HCT116 (cell line): ENCODE data around the gene NHERF1. TPM values are rescaled to one million over a fixed set of nuclear protein-coding genes. Genes with fewer than 3 reads are reported as not detected.

Experiments
- ATAC-seq: fragments of 200-7000 bp; cut with Tn5 transposase; 2 replicates; pipeline ENCODE4 v1.9.1; 2020; ENCODE audit warnings: mild to moderate bottlenecking, moderate library complexity
- BruUV-seq: library from RNA; stranded (reverse); fragments of 400-500 nt; replicated peaks from 2 replicates; lab custom pipeline; 2021; lab: Mats Ljungman, UMichigan
- CTCF ChIA-PET: fragments of 300-600 bp; sonication (Branson Sonifier 250); formaldehyde crosslinking; loops from one replicate; lab custom pipeline; 2021; ENCODE audit warnings: antibody characterized with exemption; lab: Charles Lee
- POLR2A ChIA-PET: fragments of 300-600, 350-600 bp; sonication (Branson Sonifier 250); formaldehyde crosslinking; loops from one replicate; lab custom pipeline; 2021; ENCODE audit warnings: antibody characterized with exemption; lab: Charles Lee
- RAD21 ChIA-PET, 2 experiments: fragments of 300-600 bp; sonication (Branson Sonifier 250); formaldehyde crosslinking; loops; one replicate each; lab custom pipeline; 2023; ENCODE audit warnings: low total read pairs in 2 of 2; ENCODE audit not compliant: uncharacterized antibody in 2 of 2, unreplicated experiment in 2 of 2, low non-redundant PET in 1 of 2; lab: Charles Lee
- DNase-seq: peaks from one replicate; pipeline ENCODE4 v3.0.0-alpha.2; 2010; ENCODE audit warnings: low read depth, low spot score
- H2AFZ ChIP-seq: fragments of 200-600 bp; shearing (Covaris generic), sonication (generic); 2 replicates; pipeline ENCODE4 v1.6.1; 2017; ENCODE audit warnings: low read depth, mixed run types, mixed read lengths, antibody characterized with exemption, low read length; ENCODE audit not compliant: poor library complexity, severe bottlenecking
- H3K27ac ChIP-seq: 2 replicates; pipeline ENCODE4 v1.5.1; 2012; ENCODE audit warnings: low read depth, low read length
- H3K27me3 ChIP-seq: fragments of 200-600 bp; sonication (generic); 2 replicates; pipeline ENCODE4 v1.6.1; 2016; ENCODE audit warnings: mixed run types, low read length, mixed read lengths; ENCODE audit not compliant: insufficient read depth
- H3K36me3 ChIP-seq, 2 experiments: fragments of 200-500 bp in 1 of 2; fragments of 200-600 bp in 1 of 2; sonication (Bioruptor generic) in 1 of 2; sonication (generic) in 1 of 2; 2 replicates each; pipeline versions ENCODE4 v1.5.1 to v1.6.1; 2014 to 2016; ENCODE audit warnings: low read length in 2 of 2, inconsistent platforms in 1 of 2, mixed read lengths in 1 of 2, mixed run types in 1 of 2; ENCODE audit not compliant: insufficient read depth in 2 of 2, control insufficient read depth in 1 of 2
- H3K4me1 ChIP-seq, 2 experiments: fragments of 200-600 bp in 1 of 2; sonication (generic) in 1 of 2; 2 replicates each; pipeline versions ENCODE4 v1.5.1 to v1.6.1; 2012 to 2017; ENCODE audit warnings: low read length in 2 of 2, inconsistent platforms in 1 of 2, mild to moderate bottlenecking in 1 of 2, mixed read lengths in 1 of 2, mixed run types in 1 of 2, moderate library complexity in 1 of 2; ENCODE audit not compliant: insufficient read depth in 2 of 2, control insufficient read depth in 1 of 2
- H3K4me2 ChIP-seq: fragments of 200-600 bp; sonication (generic); 2 replicates; pipeline ENCODE4 v1.6.1; 2017; ENCODE audit warnings: mixed run types, low read length, mixed read lengths
- H3K4me3 ChIP-seq, 2 experiments: fragments of 200-600 bp in 1 of 2; sonication (generic) in 1 of 2; replicated peaks in 1 of 2; 2 replicates each; pipeline ENCODE4 v1.5.1; 2011 to 2016; ENCODE audit warnings: low read length in 2 of 2, control low read depth in 1 of 2, low read depth in 1 of 2, mild to moderate bottlenecking in 1 of 2, mixed read lengths in 1 of 2, mixed run types in 1 of 2
- H3K79me2 ChIP-seq: fragments of 200-600 bp; sonication (generic); 2 replicates; pipeline ENCODE4 v1.6.1; 2017; ENCODE audit warnings: mild to moderate bottlenecking, mixed run types, low read length, moderate library complexity, mixed read lengths; ENCODE audit not compliant: insufficient read depth
- H3K9ac ChIP-seq: fragments of 200-600 bp; sonication (generic); 2 replicates; pipeline ENCODE4 v1.6.1; 2016; ENCODE audit warnings: low read length, mixed read lengths
- H3K9me2 ChIP-seq: fragments of 200-600 bp; sonication (generic), shearing (Covaris generic); 2 replicates; pipeline ENCODE4 v1.6.1; 2017; ENCODE audit warnings: mixed run types, mild to moderate bottlenecking, moderate library complexity; ENCODE audit not compliant: insufficient read depth
- H3K9me3 ChIP-seq, 2 experiments: fragments of 200-500 bp in 1 of 2; fragments of 200-600 bp in 1 of 2; sonication (Bioruptor generic) in 1 of 2; sonication (generic) in 1 of 2; 2 replicates each; pipeline ENCODE4 v1.6.1; 2014 to 2017; ENCODE audit warnings: low read length in 2 of 2, mixed read lengths in 2 of 2, inconsistent platforms in 1 of 2, low read depth in 1 of 2, mild to moderate bottlenecking in 1 of 2, mixed run types in 1 of 2, moderate library complexity in 1 of 2; ENCODE audit not compliant: control insufficient read depth in 1 of 2, insufficient read depth in 1 of 2
- H4K20me1 ChIP-seq: fragments of 200-600 bp; sonication (generic), shearing (Covaris generic); 2 replicates; pipeline ENCODE4 v1.6.1; 2017; ENCODE audit warnings: mixed run types, mild to moderate bottlenecking, moderate library complexity; ENCODE audit not compliant: insufficient read depth
- ATF3 ChIP-seq: IDR thresholded peaks from 2 replicates; pipeline ENCODE4 v1.6.1; 2012
- CBX3 ChIP-seq: IDR thresholded peaks from 2 replicates; pipeline ENCODE4 v1.6.1; 2012; ENCODE audit warnings: low read depth
- EGR1 ChIP-seq: IDR thresholded peaks from 2 replicates; pipeline ENCODE4 v1.6.1; 2012; ENCODE audit warnings: low read depth
- ELF1 ChIP-seq: IDR thresholded peaks from 2 replicates; pipeline ENCODE4 v1.6.1; 2012; ENCODE audit warnings: low read depth, borderline replicate concordance
- EZH2 ChIP-seq: fragments of 200-600 bp; sonication (generic); IDR thresholded peaks from 2 replicates; pipeline ENCODE4 v1.6.1; 2017; ENCODE audit warnings: antibody characterized with exemption, mixed run types
- EZH2phosphoT487 ChIP-seq: fragments of 200-600 bp; IDR thresholded peaks from 2 replicates; pipeline ENCODE4 v1.6.1; 2018; ENCODE audit warnings: antibody characterized with exemption, borderline replicate concordance
- FOSL1 ChIP-seq: IDR thresholded peaks from 2 replicates; pipeline ENCODE4 v1.6.1; 2012; ENCODE audit warnings: low read depth
- JUND ChIP-seq: IDR thresholded peaks from 2 replicates; pipeline ENCODE4 v1.6.1; 2012
- POLR2A ChIP-seq: IDR thresholded peaks from 2 replicates; pipeline ENCODE4 v1.7.0; 2011; ENCODE audit warnings: borderline replicate concordance; ENCODE audit not compliant: insufficient read depth, insufficient read length; ENCODE audit errors: extremely low read depth
- POLR2AphosphoS5 ChIP-seq: IDR thresholded peaks from 2 replicates; pipeline ENCODE4 v1.6.1; 2011; ENCODE audit warnings: mild to moderate bottlenecking, low read depth, low read length, moderate library complexity
- RAD21 ChIP-seq: IDR thresholded peaks from 2 replicates; pipeline ENCODE4 v1.6.1; 2012; ENCODE audit warnings: low read depth, mild to moderate bottlenecking
- SIN3A ChIP-seq: IDR thresholded peaks from 2 replicates; pipeline ENCODE4 v1.6.1; 2012; ENCODE audit warnings: low read depth
- SP1 ChIP-seq: IDR thresholded peaks from 2 replicates; pipeline ENCODE4 v1.6.1; 2012; ENCODE audit warnings: low read depth
- SRF ChIP-seq: IDR thresholded peaks from 2 replicates; pipeline ENCODE4 v1.6.1; 2012; ENCODE audit warnings: low read depth
- YY1 ChIP-seq: IDR thresholded peaks from 2 replicates; pipeline ENCODE4 v1.6.1; 2011; ENCODE audit warnings: low read length, low read depth, moderate library complexity, mild to moderate bottlenecking; ENCODE audit not compliant: insufficient replicate concordance; ENCODE audit errors: extremely low read depth
- ZFX ChIP-seq: fragments of 450-650 bp; IDR thresholded peaks from 2 replicates; pipeline ENCODE4 v1.6.1; 2017
- ZNF274 ChIP-seq: fragments of 200-500 bp; sonication (Bioruptor generic); IDR thresholded peaks from 2 replicates; pipeline ENCODE4 v1.6.1; 2014; ENCODE audit warnings: mild to moderate bottlenecking, low read depth, low read length, inconsistent platforms
- intact Hi-C: fragments of 100-400 bp; cut with micrococcal nuclease; formaldehyde crosslinking; loops from 2 replicates; pipeline ENCODE4 v1.10.0; 2022
- total RNA-seq: library from RNA; stranded (reverse); gene quantifications from one replicate; pipeline ENCODE4 v1.2.1, GENCODE V29; 2021; ENCODE audit not compliant: unreplicated experiment
- TF ChIP-seq, protein P1 (sequence below), 3 experiments: fragments of 200-600 bp in 1 of 3; sonication (generic) in 1 of 3; IDR thresholded peaks in 2 of 3; conservative IDR thresholded peaks in 1 of 3; 2 replicates each; pipeline ENCODE4 v1.5.1; 2012 to 2017; ENCODE audit warnings: low read depth in 2 of 3, low read length in 2 of 3, antibody characterized with exemption in 1 of 3, borderline replicate concordance in 1 of 3, control low read depth in 1 of 3, mild to moderate bottlenecking in 1 of 3, mixed read lengths in 1 of 3, mixed run types in 1 of 3, moderate library complexity in 1 of 3; ENCODE audit not compliant: insufficient read depth in 1 of 3

NHERF1 gene
- total RNA-seq, 1 experiment from 2014 or later, result 129 TPM

GRCh38 chr17:74742153-74742515 is 6.3 kb upstream of the NHERF1 start:
- Histone ChIP-seq H3K27ac (no peak overlapping the region), H3K36me3 (no peaks in the 10 kb centered on the region), H3K79me2 (no peaks in the 10 kb centered on the region), H3K9me3 (no peaks in the 10 kb centered on the region), H3K27me3 (no peaks in the 10 kb centered on the region), H3K4me3 (no peak overlapping the region), H4K20me1 (no peaks in the 10 kb centered on the region), H3K9ac (no peak overlapping the region), H2AFZ (no peak overlapping the region), H3K4me1 (peaks cover 24 to 31% of the 10 kb centered on the region in 2 experiments), H3K4me2 (no peak overlapping the region), H3K9me2 (no peaks in the 10 kb centered on the region)
- ChIA-PET CTCF (interaction anchor here (0.7 to 2.8 kb wide), 5 partner anchors 29 to 176 kb away, joined by 3 to 13 read pairs (median 3); partner anchors contain the start of gene NAT9), RAD21 (interaction anchor here in 1 of 2 experiments (0.6 kb wide), 1 partner anchor 85 kb away, joined by 3 read pairs; no protein-coding TSS in a partner anchor), POLR2A (no interaction called here)
- ATAC-seq (no peak), DNase-seq (no peak)
- TF ChIP-seq ATF3 (no peak), JUND (no peak), SRF (no peak), EGR1 (no peak), ZNF274 (no peak), EZH2phosphoT487 (no peak), YY1 (no peak), ELF1 (no peak), SP1 (no peak), SIN3A (no peak), ZFX (no peak), CBX3 (no peak), POLR2A (no peak), EZH2 (no peak), FOSL1 (no peak), RAD21 (no peak), POLR2AphosphoS5 (no peak)
- TF ChIP-seq, protein P1, sequence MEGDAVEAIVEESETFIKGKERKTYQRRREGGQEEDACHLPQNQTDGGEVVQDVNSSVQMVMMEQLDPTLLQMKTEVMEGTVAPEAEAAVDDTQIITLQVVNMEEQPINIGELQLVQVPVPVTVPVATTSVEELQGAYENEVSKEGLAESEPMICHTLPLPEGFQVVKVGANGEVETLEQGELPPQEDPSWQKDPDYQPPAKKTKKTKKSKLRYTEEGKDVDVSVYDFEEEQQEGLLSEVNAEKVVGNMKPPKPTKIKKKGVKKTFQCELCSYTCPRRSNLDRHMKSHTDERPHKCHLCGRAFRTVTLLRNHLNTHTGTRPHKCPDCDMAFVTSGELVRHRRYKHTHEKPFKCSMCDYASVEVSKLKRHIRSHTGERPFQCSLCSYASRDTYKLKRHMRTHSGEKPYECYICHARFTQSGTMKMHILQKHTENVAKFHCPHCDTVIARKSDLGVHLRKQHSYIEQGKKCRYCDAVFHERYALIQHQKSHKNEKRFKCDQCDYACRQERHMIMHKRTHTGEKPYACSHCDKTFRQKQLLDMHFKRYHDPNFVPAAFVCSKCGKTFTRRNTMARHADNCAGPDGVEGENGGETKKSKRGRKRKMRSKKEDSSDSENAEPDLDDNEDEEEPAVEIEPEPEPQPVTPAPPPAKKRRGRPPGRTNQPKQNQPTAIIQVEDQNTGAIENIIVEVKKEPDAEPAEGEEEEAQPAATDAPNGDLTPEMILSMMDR (IDR thresholded peaks at IDR 0.05 in 2 of 3, conservative IDR thresholded peaks at IDR 0.05 in 1 of 3; ENCODE audit: borderline replicate concordance in 1 of 3, insufficient read depth in 1 of 3, low read depth in 2 of 3, low read length in 2 of 3), result no peak
- intact Hi-C loops, result no loop called here
- no TSS peak for BruUV-seq
